Measurements from ENCODE around the gene FCF1. TPM values are rescaled to one million over a fixed set of nuclear protein-coding genes. Genes with fewer than 3 reads are reported as not detected.

The FCF1 gene
- total and polyA plus RNA-seq, 2 of the 13 experiments (the other 11 are each of a cell fraction or from before 2014, with no cell fraction given) = 31.0 to 44.4 TPM

GRCh38 chr14:74762917-74763802 lies 50.2 kb downstream of the FCF1 start, which contains the start of gene YLPM1 (continued):
- TF ChIP-seq HOXA9 (CRISPR knock-in tag; IDR thresholded peaks at IDR 0.05; ENCODE audit: borderline replicate concordance) = no peak
- TF ChIP-seq CSRNP1 (CRISPR knock-in tag; IDR thresholded peaks at IDR 0.05) = 0 out of 2 replicates have a peak, but pooled peaks have one; percentile 57
- TF ChIP-seq, protein P1, sequence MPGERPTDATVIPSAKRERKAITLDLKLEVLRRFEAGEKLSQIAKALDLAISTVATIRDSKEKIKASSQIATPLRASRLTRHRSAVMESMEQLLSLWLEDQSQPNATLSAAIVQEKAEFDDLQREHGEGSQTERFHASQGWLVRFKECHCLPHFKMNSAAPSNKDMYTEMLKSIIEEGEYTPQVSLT (CRISPR knock-in tag; IDR thresholded peaks at IDR 0.05; ENCODE audit: borderline replicate concordance, low read depth) = no peak
- peak; percentile 78; the same call in 1 of the 2 replicates for TF ChIP-seq HOXA3 (CRISPR knock-in tag; IDR thresholded peaks at IDR 0.05)
- no peak for TF ChIP-seq RBM22 (optimal IDR thresholded peaks at IDR 0.05; ENCODE audit: low read length)
- TF ChIP-seq FOXJ3 (CRISPR knock-in tag; IDR thresholded peaks at IDR 0.05; ENCODE audit: borderline replicate concordance) = peak; percentile 56; the same call in 1 of the 2 replicates
- TF ChIP-seq ZNF17 (CRISPR knock-in tag; IDR thresholded peaks at IDR 0.05) = no peak
- TF ChIP-seq, protein P2, sequence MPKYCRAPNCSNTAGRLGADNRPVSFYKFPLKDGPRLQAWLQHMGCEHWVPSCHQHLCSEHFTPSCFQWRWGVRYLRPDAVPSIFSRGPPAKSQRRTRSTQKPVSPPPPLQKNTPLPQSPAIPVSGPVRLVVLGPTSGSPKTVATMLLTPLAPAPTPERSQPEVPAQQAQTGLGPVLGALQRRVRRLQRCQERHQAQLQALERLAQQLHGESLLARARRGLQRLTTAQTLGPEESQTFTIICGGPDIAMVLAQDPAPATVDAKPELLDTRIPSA (CRISPR knock-in tag; IDR thresholded peaks at IDR 0.05; ENCODE audit: borderline replicate concordance) = peak; percentile 90; the same call in 1 of the 2 replicates
- TF ChIP-seq ZNF564 (CRISPR knock-in tag; IDR thresholded peaks at IDR 0.05) = peak; percentile 70; the same call in 1 of the 2 replicates
- no peak for TF ChIP-seq ZNF260 (CRISPR knock-in tag; IDR thresholded peaks at IDR 0.05; ENCODE audit: borderline replicate concordance, low read depth)
- TF ChIP-seq BORCS8-MEF2B (CRISPR knock-in tag; IDR thresholded peaks at IDR 0.05) = peak; percentile 84
- TF ChIP-seq NRL (CRISPR knock-in tag; IDR thresholded peaks at IDR 0.05; ENCODE audit: borderline replicate concordance) = peak; percentile 46; the same call in 1 of the 2 replicates
- TF ChIP-seq SNAPC2 (CRISPR knock-in tag; IDR thresholded peaks at IDR 0.05) = peak; percentile 59; the same call in 1 of the 2 replicates
- no peak for TF ChIP-seq PHB2 (IDR thresholded peaks at IDR 0.05; ENCODE audit: partially characterized antibody)
- 0 out of 2 replicates have a peak, but pooled peaks have one; percentile 41 for TF ChIP-seq DR1 (CRISPR knock-in tag; IDR thresholded peaks at IDR 0.05)
- peak; percentile 52; the same call in 1 of the 2 replicates for TF ChIP-seq GATA4 (IDR thresholded peaks at IDR 0.05; ENCODE audit: borderline replicate concordance, low read depth)
- peak; percentile 97 for TF ChIP-seq POLR2G (IDR thresholded peaks at IDR 0.05; ENCODE audit: low read depth, low read length)
- TF ChIP-seq ZNF446 (CRISPR knock-in tag; IDR thresholded peaks at IDR 0.05) = 0 out of 2 replicates have a peak, but pooled peaks have one; percentile 63
- no peak for TF ChIP-seq HDAC6 (IDR thresholded peaks at IDR 0.05; ENCODE audit: low read depth, low read length)
- peak; percentile 81; the same call in 1 of the 2 replicates for TF ChIP-seq IRF2 (CRISPR knock-in tag; IDR thresholded peaks at IDR 0.05)
- TF ChIP-seq ZNF18 (CRISPR knock-in tag; IDR thresholded peaks at IDR 0.05; ENCODE audit: insufficient replicate concordance) = no peak
- TF ChIP-seq EP300 (IDR thresholded peaks at IDR 0.05; ENCODE audit: low read depth in 2 of 2, low read length in 2 of 2) = no peak
- 0 out of 2 replicates have a peak, but pooled peaks have one; percentile 24 for TF ChIP-seq EP300 (CRISPR knock-in tag; IDR thresholded peaks at IDR 0.05; ENCODE audit: borderline replicate concordance)
- no peak for TF ChIP-seq ZSCAN9 (CRISPR knock-in tag; IDR thresholded peaks at IDR 0.05; ENCODE audit: borderline replicate concordance)
- TF ChIP-seq PAF1 (CRISPR knock-in tag; IDR thresholded peaks at IDR 0.05) = no peak
